Measurements from ENCODE around the gene FADS3. TPM values are rescaled to one million over a fixed set of nuclear protein-coding genes. Genes with fewer than 3 reads are reported as not detected.
A peak's percentile ranks its signal among the peaks of the same experiment; 100 is the strongest.

The FADS3 gene
- total and polyA plus RNA-seq, 2 of the 13 experiments (the other 11 are each of a cell fraction or from before 2014, with no cell fraction given), result 13.4 to 23.2 TPM

DNA sequence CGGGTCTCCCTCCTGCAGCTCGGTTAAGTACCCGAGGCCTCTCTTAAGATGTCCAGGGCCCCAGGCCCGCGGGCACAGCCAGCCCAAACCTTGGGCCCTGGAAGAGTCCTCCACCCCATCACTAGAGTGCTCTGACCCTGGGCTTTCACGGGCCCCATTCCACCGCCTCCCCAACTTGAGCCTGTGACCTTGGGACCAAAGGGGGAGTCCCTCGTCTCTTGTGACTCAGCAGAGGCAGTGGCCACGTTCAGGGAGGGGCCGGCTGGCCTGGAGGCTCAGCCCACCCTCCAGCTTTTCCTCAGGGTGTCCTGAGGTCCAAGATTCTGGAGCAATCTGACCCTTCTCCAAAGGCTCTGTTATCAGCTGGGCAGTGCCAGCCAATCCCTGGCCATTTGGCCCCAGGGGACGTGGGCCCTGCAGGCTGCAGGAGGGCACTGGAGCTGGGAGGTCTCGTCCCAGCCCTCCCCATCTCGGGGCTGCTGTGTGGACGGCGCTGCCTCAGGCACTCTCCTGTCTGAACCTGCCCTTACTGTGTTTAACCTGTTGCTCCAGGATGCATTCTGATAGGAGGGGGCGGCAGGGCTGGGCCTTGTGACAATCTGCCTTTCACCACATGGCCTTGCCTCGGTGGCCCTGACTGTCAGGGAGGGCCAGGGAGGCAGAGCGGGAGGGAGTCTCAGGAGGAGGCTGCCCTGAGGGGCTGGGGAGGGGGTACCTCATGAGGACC lies 25.0 kb downstream of the FADS3 start:
- TSS peak; percentile 58 for BruUV-seq (replicated peaks)
- CTCF ChIA-PET (ENCODE audit: low intra/inter-chr PET ratio, low total read pairs), result no interaction called here

DNA sequence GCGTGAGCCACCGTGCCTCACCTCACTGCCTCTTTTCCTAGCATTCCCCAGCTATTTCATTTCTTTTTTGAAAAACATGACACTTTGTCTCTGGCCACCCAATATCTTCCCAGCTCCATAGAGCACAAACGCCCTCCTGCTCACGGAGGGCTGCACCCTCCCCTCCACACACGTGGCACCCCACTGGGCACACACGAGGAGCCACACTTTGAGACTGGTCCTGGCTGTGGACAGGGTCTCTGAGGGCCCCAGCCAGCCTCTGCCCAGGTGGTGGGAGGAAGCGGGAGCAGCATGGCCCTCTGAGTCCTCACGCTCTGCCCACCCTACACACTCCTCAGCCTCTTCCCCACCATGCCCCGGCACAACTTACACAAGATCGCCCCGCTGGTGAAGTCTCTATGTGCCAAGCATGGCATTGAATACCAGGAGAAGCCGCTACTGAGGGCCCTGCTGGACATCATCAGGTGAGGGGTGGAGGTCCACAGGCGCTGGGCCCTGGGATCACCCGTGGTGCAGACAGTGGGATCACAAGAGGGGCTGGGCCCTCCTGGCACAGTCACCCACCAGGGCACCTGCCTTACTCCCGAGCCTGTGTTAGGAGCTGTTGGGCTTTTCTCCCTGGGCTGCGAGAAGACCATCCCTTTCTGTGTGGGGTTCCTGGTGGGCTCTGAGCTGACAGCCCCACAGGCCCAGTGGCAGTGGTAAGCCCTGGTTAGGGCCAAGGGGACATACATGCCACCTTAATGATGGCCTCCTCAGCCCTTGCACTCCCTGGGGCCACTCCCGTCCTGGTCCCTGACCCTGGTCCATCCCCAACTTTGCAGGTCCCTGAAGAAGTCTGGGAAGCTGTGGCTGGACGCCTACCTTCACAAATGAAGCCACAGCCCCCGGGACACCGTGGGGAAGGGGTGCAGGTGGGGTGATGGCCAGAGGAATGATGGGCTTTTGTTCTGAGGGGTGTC lies 26.2 kb downstream of the FADS3 start:
- intact Hi-C loops (cut with micrococcal nuclease; ENCODE audit: unreplicated experiment), result no loop called here
- Histone ChIP-seq H3K79me2 (ENCODE audit: insufficient read depth, low read length) (no peaks in the 10 kb centered on the region), H3K9me3 (ENCODE audit: low read length) (no peaks in the 10 kb centered on the region), H3K27ac (ENCODE audit: extremely low read length, insufficient read depth, low read length) (no peak overlapping the region), H3K36me3 (replicated peaks in 1 of 2; ENCODE audit: control insufficient read depth in 1 of 2, insufficient read depth in 2 of 2, low read length in 2 of 2) (peaks cover 0 to 16% of the 10 kb centered on the region in 2 experiments; a peak in 3 of 5 replicates), H2AFZ (ENCODE audit: low read length) (no peak overlapping the region), H3K4me2 (ENCODE audit: low read depth, low read length) (no peak overlapping the region), H3K27me3 (ENCODE audit: control insufficient read depth in 1 of 2, insufficient read depth in 2 of 2, low read length in 2 of 2) (no peaks in the 10 kb centered on the region; a peak in 1 of 5 replicates), H3K4me1 (ENCODE audit: insufficient read depth, low read length) (peaks cover 11% of the 10 kb centered on the region), H3K9ac (ENCODE audit: insufficient read depth, low read depth, low read length) (no peak overlapping the region), H4K20me1 (ENCODE audit: insufficient read depth, low read length) (no peaks in the 10 kb centered on the region), H3K4me3 (replicated peaks in 1 of 3; ENCODE audit: insufficient read depth in 1 of 3, low read depth in 2 of 3, low read length in 3 of 3) (no peak overlapping the region)
- DNase-seq (ENCODE audit: low spot score) (no peak), ATAC-seq (no peak), FAIRE-seq (no peak)
- TF ChIP-seq IRF2 (CRISPR knock-in tag; IDR thresholded peaks at IDR 0.05) (no peak), PLRG1 (conservative IDR thresholded peaks at IDR 0.05) (no peak)
- TF ChIP-seq, protein P1, sequence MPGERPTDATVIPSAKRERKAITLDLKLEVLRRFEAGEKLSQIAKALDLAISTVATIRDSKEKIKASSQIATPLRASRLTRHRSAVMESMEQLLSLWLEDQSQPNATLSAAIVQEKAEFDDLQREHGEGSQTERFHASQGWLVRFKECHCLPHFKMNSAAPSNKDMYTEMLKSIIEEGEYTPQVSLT (CRISPR knock-in tag; IDR thresholded peaks at IDR 0.05; ENCODE audit: borderline replicate concordance, low read depth), result no peak
- ChIA-PET CTCF (ENCODE audit: low intra/inter-chr PET ratio, low total read pairs) (no interaction called here), POLR2A (no interaction called here)
- no TSS peak for BruUV-seq (replicated peaks)
- WGBS (ENCODE audit: low lambda C conversion rate), result 88% methylated on average over 14 of the region's 20 CpGs
- in situ Hi-C loops (cut with HindIII; ENCODE audit: extremely low pct_ligation_motif_present, low pct_unique_long_range_greater_than_20kb), result no loop called here

More for the DNA sequence above, 25.0 kb downstream of the FADS3 start:
- peaks cover 0 to 12% of the 10 kb centered on the region in 2 experiments; a peak in 2 of 5 replicates for H3K36me3 ChIP-seq (replicated peaks in 1 of 2; ENCODE audit: control insufficient read depth in 1 of 2, insufficient read depth in 2 of 2, low read length in 2 of 2)
- no peak overlapping the region for H3K27ac ChIP-seq (ENCODE audit: extremely low read length, insufficient read depth, low read length)
- intact Hi-C loops (cut with micrococcal nuclease; ENCODE audit: unreplicated experiment), result no loop called here
- no peak overlapping the region for H2AFZ ChIP-seq (ENCODE audit: low read length)
- H3K4me3 ChIP-seq (replicated peaks in 1 of 3; ENCODE audit: insufficient read depth in 1 of 3, low read depth in 2 of 3, low read length in 3 of 3), result no peak overlapping the region
- no peak overlapping the region for H3K9ac ChIP-seq (ENCODE audit: insufficient read depth, low read depth, low read length)
- no peak for TF ChIP-seq SMAD1 (CRISPR knock-in tag; IDR thresholded peaks at IDR 0.05; ENCODE audit: borderline replicate concordance, low read depth)
- TF ChIP-seq AGO2 (optimal IDR thresholded peaks at IDR 0.05; ENCODE audit: low read depth, low read length), result peak; percentile 23
- TF ChIP-seq JARID2 (CRISPR knock-in tag; IDR thresholded peaks at IDR 0.05; ENCODE audit: insufficient replicate concordance), result no peak
- no peak for TF ChIP-seq ZNF232 (CRISPR knock-in tag; IDR thresholded peaks at IDR 0.05; ENCODE audit: borderline replicate concordance)
- H3K4me2 ChIP-seq (ENCODE audit: low read depth, low read length), result no peak overlapping the region
- no peaks in the 10 kb centered on the region for H3K9me3 ChIP-seq (ENCODE audit: low read length)
- DNase-seq (ENCODE audit: low spot score), result no peak
- in situ Hi-C loops (cut with HindIII; ENCODE audit: extremely low pct_ligation_motif_present, low pct_unique_long_range_greater_than_20kb), result no loop called here
- no peaks in the 10 kb centered on the region for H3K79me2 ChIP-seq (ENCODE audit: insufficient read depth, low read length)
- peaks cover 0 to 1% of the 10 kb centered on the region in 2 experiments; a peak in 1 of 5 replicates for H3K27me3 ChIP-seq (ENCODE audit: control insufficient read depth in 1 of 2, insufficient read depth in 2 of 2, low read length in 2 of 2)
- POLR2A ChIA-PET, result no interaction called here
- FAIRE-seq, result no peak
- H3K4me1 ChIP-seq (ENCODE audit: insufficient read depth, low read length), result peaks cover 24% of the 10 kb centered on the region
- no peaks in the 10 kb centered on the region for H4K20me1 ChIP-seq (ENCODE audit: insufficient read depth, low read length)
- 90% methylated on average over 12 of the region's 18 CpGs for WGBS (ENCODE audit: low lambda C conversion rate)
- ATAC-seq, result no peak
